Neural cell (in vitro differentiated cells): Measurements from ENCODE around the gene NOC2L. TPM values are rescaled to one million over a fixed set of nuclear protein-coding genes. Genes with fewer than 3 reads are reported as not detected.

Experiments
- H2AFZ ChIP-seq: fragments of 200-600, 300-800 bp; sonication (generic), shearing (Covaris generic); 2 replicates; pipeline ENCODE4 v1.6.0; 2014; ENCODE audit warnings: low read depth, mild to moderate bottlenecking, antibody characterized with exemption, low read length, moderate library complexity
- H3F3A ChIP-seq: fragments of 200-600 bp; shearing (Covaris generic); 2 replicates; pipeline ENCODE4 v1.6.1; 2016; ENCODE audit warnings: mild to moderate bottlenecking, moderate library complexity, mixed read lengths, antibody characterized with exemption, low read length; ENCODE audit not compliant: insufficient read depth, poor library complexity, severe bottlenecking
- H3K27ac ChIP-seq: fragments of 200-600, 300-800 bp; sonication (generic), shearing (Covaris generic); 2 replicates; pipeline ENCODE4 v1.5.1; 2014; ENCODE audit warnings: mild to moderate bottlenecking, low read length, moderate library complexity
- H3K27me3 ChIP-seq: fragments of 300-800, 200-600 bp; sonication (generic), shearing (Covaris generic); 2 replicates; pipeline ENCODE4 v1.6.0; 2014; ENCODE audit warnings: mild to moderate bottlenecking, low read depth, low read length, moderate library complexity; ENCODE audit not compliant: insufficient read depth
- H3K36me3 ChIP-seq: fragments of 300-800, 200-600 bp; sonication (generic), shearing (Covaris generic); 2 replicates; pipeline ENCODE4 v1.5.1; 2014; ENCODE audit warnings: mild to moderate bottlenecking, antibody characterized with exemption, low read length, moderate library complexity; ENCODE audit not compliant: insufficient read depth
- H3K4me2 ChIP-seq: fragments of 300-800, 200-600 bp; sonication (generic), shearing (Covaris generic); 2 replicates; pipeline ENCODE4 v1.6.0; 2014; ENCODE audit warnings: mild to moderate bottlenecking, low read length
- H3K4me3 ChIP-seq: fragments of 300-800, 200-600 bp; sonication (generic), shearing (Covaris generic); 2 replicates; pipeline ENCODE4 v1.5.1; 2014; ENCODE audit warnings: mild to moderate bottlenecking, low read length, moderate library complexity
- H3K79me2 ChIP-seq: fragments of 200-600 bp; shearing (Covaris generic); replicated peaks from 2 replicates; pipeline ENCODE4 v1.6.0; 2014; ENCODE audit warnings: mild to moderate bottlenecking, low read length, moderate library complexity; ENCODE audit not compliant: insufficient read depth
- H3K9ac ChIP-seq: fragments of 300-800, 200-600 bp; sonication (generic), shearing (Covaris generic); 2 replicates; pipeline ENCODE4 v1.6.1; 2016; ENCODE audit warnings: mild to moderate bottlenecking, low read length, mixed read lengths
- H3K9me2 ChIP-seq: fragments of 200-600 bp; shearing (Covaris generic); 2 replicates; pipeline ENCODE4 v1.6.1; 2016; ENCODE audit warnings: mild to moderate bottlenecking, low read length, mixed read lengths; ENCODE audit not compliant: insufficient read depth
- H3K9me3 ChIP-seq: fragments of 200-600, 300-800 bp; sonication (generic), shearing (Covaris generic); 2 replicates; pipeline ENCODE4 v1.6.1; 2016; ENCODE audit warnings: mild to moderate bottlenecking, mixed run types, low read length, moderate library complexity, mixed read lengths
- H4K20me1 ChIP-seq: fragments of 200-600 bp; shearing (Covaris generic); 2 replicates; pipeline ENCODE4 v1.6.1; 2016; ENCODE audit warnings: mild to moderate bottlenecking, mixed run types; ENCODE audit not compliant: insufficient read depth
- EZH2 ChIP-seq: fragments of 200-600, 300-800 bp; shearing (Covaris generic), sonication (generic); IDR thresholded peaks from 2 replicates; pipeline ENCODE4 v1.6.1; 2014; ENCODE audit warnings: antibody characterized with exemption, low read length, borderline replicate concordance, mild to moderate bottlenecking; ENCODE audit not compliant: insufficient read depth, poor library complexity, severe bottlenecking
- POLR2AphosphoS5 ChIP-seq: IDR thresholded peaks from 2 replicates; pipeline ENCODE4 v1.6.1; 2012
- RAD21 ChIP-seq: fragments of 450-650 bp; conservative IDR thresholded peaks from 2 replicates; pipeline ENCODE4 v1.6.1; 2014; ENCODE audit warnings: antibody characterized with exemption, mild to moderate bottlenecking, moderate library complexity
- REST ChIP-seq: IDR thresholded peaks from 2 replicates; pipeline ENCODE4 v1.6.1; 2012; ENCODE audit warnings: borderline replicate concordance
- SMC3 ChIP-seq: fragments of 450-650 bp; conservative IDR thresholded peaks from 2 replicates; pipeline ENCODE4 v1.6.1; 2014; ENCODE audit warnings: antibody characterized with exemption, mild to moderate bottlenecking, moderate library complexity; ENCODE audit not compliant: poor library complexity
- TAF1 ChIP-seq: IDR thresholded peaks from 2 replicates; pipeline ENCODE4 v1.6.1; 2012; ENCODE audit warnings: low read depth
- polyA plus RNA-seq: library from polyadenylated mRNA; depleted of rRNA; stranded (reverse); fragments of >200 nt; gene quantifications from 2 replicates; pipeline ENCODE4 v1.2.3, GENCODE V29; 2014
- TF ChIP-seq, protein P1 (sequence below): fragments of 450-650 bp; IDR thresholded peaks from 2 replicates; pipeline ENCODE4 v1.5.1; 2014; ENCODE audit warnings: antibody characterized with exemption, mild to moderate bottlenecking, moderate library complexity; ENCODE audit not compliant: poor library complexity, severe bottlenecking

Gene NOC2L
- polyA plus RNA-seq, 1 donor from 2014 or later = 77.2 TPM

DNA sequence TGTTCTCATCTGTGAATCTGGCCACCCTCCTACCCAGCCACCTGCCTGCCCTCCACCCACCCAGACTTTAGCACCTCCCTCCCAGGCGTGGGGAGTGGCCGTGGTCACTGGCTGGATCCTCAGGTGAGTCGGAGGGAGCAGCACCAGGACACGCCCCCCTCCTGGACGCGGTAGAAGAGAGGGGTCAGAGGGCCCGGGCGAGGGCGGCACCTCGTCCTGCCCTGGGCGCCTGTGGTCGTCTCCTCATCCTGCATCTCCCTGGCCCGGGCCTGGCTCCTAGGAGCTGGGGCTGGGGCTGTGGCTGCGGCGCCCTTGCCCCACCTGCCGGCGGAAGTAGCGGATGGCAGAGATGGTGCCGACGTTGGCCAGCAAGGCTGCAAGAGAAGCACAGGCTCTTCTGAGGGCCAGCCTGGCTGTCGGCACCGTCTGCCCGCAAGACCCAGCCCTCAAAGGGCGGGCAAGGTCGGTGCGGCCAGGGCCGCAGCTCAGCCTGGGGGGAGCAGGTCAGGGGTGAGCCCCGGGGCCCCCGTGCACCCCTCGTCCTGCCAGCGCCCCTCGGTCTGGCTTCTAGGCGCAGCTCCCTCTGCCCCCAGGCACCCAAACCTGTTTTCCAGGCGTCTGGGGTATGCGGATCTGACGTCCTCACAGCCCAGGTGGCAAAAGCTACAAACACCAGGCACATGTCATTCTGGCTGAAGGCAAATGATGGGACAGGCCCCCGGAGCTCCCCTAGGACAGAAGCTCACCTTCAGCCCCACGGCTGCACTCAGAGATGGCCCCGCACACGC, 17.0 kb upstream of the NOC2L start:
- Histone ChIP-seq H2AFZ (no peak overlapping the region), H4K20me1 (no peaks in the 10 kb centered on the region), H3K9me2 (no peaks in the 10 kb centered on the region), H3K79me2 (no peaks in the 10 kb centered on the region), H3K4me3 (no peak overlapping the region), H3F3A (no peaks in the 10 kb centered on the region), H3K27me3 (peaks cover 7% of the 10 kb centered on the region), H3K36me3 (no peaks in the 10 kb centered on the region), H3K4me2 (no peak overlapping the region), H3K9ac (no peak overlapping the region), H3K9me3 (no peaks in the 10 kb centered on the region), H3K27ac (no peak overlapping the region)
- TF ChIP-seq RAD21 (peak; percentile 43), SMC3 (peak; percentile 47), REST (no peak), POLR2AphosphoS5 (no peak), TAF1 (no peak)
- TF ChIP-seq, protein P1, sequence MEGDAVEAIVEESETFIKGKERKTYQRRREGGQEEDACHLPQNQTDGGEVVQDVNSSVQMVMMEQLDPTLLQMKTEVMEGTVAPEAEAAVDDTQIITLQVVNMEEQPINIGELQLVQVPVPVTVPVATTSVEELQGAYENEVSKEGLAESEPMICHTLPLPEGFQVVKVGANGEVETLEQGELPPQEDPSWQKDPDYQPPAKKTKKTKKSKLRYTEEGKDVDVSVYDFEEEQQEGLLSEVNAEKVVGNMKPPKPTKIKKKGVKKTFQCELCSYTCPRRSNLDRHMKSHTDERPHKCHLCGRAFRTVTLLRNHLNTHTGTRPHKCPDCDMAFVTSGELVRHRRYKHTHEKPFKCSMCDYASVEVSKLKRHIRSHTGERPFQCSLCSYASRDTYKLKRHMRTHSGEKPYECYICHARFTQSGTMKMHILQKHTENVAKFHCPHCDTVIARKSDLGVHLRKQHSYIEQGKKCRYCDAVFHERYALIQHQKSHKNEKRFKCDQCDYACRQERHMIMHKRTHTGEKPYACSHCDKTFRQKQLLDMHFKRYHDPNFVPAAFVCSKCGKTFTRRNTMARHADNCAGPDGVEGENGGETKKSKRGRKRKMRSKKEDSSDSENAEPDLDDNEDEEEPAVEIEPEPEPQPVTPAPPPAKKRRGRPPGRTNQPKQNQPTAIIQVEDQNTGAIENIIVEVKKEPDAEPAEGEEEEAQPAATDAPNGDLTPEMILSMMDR = peak; percentile 53

DNA sequence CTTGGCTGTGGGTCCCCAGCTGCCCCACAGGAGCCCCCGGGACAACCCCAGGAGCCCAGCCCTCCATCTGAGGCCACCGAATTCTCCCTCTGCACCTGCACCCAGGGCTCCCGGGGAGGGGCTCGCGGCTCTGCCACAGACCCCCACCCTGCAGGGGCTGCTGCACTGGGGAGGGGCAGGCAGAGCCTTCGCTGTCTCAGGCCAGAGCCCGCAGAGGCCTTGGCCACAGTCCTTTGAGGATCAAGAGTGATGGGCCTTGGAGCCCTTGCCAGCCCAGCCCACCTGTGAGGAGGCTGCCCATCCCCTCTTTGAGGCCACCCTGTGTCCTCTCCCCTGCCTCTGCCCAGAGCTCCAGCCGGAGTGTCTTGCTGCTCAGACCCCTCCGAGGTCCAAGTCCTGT, 16.3 kb upstream of the NOC2L start:
- no peak for TF ChIP-seq POLR2AphosphoS5
- no peak for TF ChIP-seq SMC3
- no peak for TF ChIP-seq RAD21
- TF ChIP-seq TAF1 = no peak
- TF ChIP-seq EZH2 = no peak
- no peak for TF ChIP-seq REST

More for the DNA sequence above, 16.3 kb upstream of the NOC2L start:
- Histone ChIP-seq H3F3A (no peaks in the 10 kb centered on the region), H3K27ac (no peak overlapping the region), H3K79me2 (no peaks in the 10 kb centered on the region), H3K9me3 (no peaks in the 10 kb centered on the region), H3K4me2 (no peak overlapping the region), H3K9ac (no peak overlapping the region), H3K9me2 (no peaks in the 10 kb centered on the region), H4K20me1 (no peaks in the 10 kb centered on the region), H2AFZ (no peak overlapping the region), H3K27me3 (peaks cover 14% of the 10 kb centered on the region), H3K36me3 (no peaks in the 10 kb centered on the region), H3K4me3 (no peak overlapping the region)
